ENCODE data around the gene MAPK6.
"Not testable (repeated sequence)": the region's sequence is repeated elsewhere in the genome, so short reads cannot be mapped to it uniquely, and the experiment has no call there.

The MAPK6 gene

DNA sequence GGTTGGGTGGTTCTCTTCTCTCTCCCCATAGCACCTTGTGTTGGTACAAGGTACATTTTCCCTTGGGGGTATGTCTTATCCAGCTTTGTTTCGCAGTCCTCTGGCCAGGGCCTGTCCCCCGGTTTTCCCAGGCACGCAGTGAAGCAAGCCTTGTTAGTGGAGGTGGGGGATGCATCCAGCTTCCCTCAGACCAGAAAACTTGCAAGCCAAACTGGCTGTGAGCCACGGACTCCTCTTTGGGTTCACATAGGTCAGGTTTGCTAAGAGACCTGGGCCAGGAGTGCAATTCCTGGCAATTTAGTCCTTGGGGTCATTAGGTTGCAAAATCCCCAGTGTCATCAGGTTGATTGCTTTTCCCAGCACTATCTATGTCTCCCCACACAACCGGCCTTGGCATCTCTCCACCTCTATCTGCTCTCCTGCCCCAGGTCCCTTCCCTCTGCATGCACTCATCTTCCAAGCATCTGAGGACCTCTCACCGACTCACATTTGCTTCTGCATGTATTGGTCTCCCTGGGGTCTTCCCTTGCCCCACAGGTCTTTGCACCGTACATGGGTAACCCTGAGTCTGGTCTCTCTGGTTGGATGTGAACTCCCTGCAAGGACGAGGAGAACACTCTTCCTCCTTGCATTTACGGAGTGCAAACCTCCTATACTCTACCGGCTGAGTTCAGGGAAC is 59.3 kb downstream of the MAPK6 start:
- Mint-ChIP-seq H3K4me1 (ENCODE audit: low read depth) (peaks cover 20% of the 10 kb centered on the region), H3K27me3 (no peaks in the 10 kb centered on the region), H3K4me3 (no peak overlapping the region), H3K27ac (no peak overlapping the region), H3K36me3 (ENCODE audit: low read depth) (no peaks in the 10 kb centered on the region), H3K9me3 (no peaks in the 10 kb centered on the region)

DNA sequence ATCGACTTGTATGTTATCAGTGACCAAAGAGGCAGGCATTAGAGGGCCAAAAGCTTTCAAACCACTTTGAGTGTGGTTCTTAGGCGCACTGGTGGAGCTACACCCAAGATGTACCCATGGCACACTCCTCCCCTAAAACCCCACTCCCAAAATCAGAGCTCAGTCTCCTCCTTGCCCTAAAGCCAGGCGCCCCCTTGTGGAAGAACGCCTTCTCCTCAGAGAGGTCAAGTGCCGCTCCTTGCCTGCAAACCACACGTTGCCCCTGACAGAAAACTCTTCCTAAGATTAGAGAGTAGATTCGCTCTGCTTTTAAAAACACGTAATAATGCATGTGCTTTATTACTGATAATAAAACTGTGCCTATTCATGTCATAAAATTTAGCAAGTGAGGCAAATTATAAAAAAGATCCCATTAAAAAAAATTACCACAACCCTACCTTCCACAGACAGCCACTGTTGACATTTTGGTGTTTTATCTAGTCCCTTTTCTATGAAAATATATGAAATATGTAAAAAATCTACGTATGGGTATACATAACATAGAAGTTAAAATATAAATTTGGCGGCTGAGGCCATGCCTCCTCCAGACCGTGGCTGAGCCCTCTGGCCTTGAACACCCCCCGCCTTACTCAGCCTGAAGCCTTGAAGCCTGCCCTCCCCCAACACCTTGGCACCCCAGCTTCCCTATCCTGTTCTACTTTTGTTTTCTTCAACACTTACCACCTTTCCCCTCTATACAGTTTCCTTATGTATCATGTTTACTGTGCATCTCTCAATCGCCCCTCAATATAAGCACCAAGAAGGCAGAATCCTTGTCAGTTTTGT is 60.1 kb downstream of the MAPK6 start:
- no peak overlapping the region for H3K4me3 Mint-ChIP-seq
- no peaks in the 10 kb centered on the region for H3K9me3 Mint-ChIP-seq
- no peaks in the 10 kb centered on the region for H3K36me3 Mint-ChIP-seq (ENCODE audit: low read depth)
- peaks cover 20% of the 10 kb centered on the region for H3K4me1 Mint-ChIP-seq (ENCODE audit: low read depth)
- H3K27ac Mint-ChIP-seq = no peak overlapping the region
- H3K27me3 Mint-ChIP-seq = no peaks in the 10 kb centered on the region

DNA sequence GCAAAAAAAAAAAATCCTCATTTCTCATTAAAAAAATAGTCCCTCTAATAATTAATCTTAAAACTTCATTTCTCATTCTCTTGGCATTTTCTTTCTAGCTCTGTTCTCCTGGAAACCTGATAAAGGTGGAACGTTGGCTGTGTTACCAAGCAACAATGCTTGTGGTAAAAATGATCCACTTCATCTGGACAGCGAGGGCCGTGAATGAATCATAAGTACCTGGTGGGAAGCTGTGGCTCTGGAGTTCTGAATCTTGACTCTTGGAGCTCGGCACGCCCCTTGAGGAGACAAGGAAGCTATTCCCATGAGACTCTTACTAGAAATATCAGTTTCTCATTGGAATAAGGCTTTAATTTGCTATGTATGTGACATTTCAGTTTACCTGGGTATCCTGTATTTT is 61.0 kb downstream of the MAPK6 start:
- H3K27me3 Mint-ChIP-seq = no peaks in the 10 kb centered on the region
- H3K9me3 Mint-ChIP-seq = no peaks in the 10 kb centered on the region
- H3K27ac Mint-ChIP-seq = no peak overlapping the region
- no peaks in the 10 kb centered on the region for H3K36me3 Mint-ChIP-seq (ENCODE audit: low read depth)
- H3K4me1 Mint-ChIP-seq (ENCODE audit: low read depth) = peaks cover 20% of the 10 kb centered on the region
- no peak overlapping the region for H3K4me3 Mint-ChIP-seq

DNA sequence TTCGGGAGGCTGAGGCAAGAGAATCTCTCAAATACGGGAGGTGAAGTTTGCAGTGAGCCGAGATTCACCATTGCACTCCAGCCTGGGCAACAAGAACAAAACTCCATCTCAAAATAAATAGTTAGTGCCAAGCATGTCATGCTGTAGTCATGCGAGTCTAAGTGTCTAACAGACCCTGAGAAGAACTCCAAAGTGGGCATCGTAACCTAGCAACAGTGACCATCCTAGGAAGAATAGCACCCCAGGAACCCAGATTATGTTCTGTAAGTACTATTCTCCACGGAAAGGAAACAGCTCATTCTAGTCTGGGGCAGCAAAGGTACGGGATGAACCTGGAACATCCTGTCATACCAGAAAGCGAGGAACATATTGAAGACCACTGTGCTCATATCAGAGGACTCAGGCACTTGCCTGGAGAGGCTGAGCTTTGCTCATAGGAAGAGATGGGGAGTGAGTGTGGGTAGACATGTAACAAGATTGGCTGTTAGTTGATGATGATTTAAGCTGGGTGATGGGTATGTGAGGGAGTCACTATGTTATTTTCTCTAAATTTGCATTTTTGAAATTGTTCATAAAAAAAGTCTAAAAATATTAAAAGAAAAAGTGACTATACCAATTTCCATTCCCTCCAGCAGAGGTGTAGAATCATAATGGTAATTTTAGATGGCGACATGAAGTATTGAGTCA is 61.8 kb downstream of the MAPK6 start:
- Mint-ChIP-seq H3K4me1 (ENCODE audit: low read depth) (peaks cover 20% of the 10 kb centered on the region), H3K4me3 (no peak overlapping the region), H3K27ac (no peak overlapping the region), H3K27me3 (no peaks in the 10 kb centered on the region), H3K36me3 (ENCODE audit: low read depth) (no peaks in the 10 kb centered on the region), H3K9me3 (no peaks in the 10 kb centered on the region)

DNA sequence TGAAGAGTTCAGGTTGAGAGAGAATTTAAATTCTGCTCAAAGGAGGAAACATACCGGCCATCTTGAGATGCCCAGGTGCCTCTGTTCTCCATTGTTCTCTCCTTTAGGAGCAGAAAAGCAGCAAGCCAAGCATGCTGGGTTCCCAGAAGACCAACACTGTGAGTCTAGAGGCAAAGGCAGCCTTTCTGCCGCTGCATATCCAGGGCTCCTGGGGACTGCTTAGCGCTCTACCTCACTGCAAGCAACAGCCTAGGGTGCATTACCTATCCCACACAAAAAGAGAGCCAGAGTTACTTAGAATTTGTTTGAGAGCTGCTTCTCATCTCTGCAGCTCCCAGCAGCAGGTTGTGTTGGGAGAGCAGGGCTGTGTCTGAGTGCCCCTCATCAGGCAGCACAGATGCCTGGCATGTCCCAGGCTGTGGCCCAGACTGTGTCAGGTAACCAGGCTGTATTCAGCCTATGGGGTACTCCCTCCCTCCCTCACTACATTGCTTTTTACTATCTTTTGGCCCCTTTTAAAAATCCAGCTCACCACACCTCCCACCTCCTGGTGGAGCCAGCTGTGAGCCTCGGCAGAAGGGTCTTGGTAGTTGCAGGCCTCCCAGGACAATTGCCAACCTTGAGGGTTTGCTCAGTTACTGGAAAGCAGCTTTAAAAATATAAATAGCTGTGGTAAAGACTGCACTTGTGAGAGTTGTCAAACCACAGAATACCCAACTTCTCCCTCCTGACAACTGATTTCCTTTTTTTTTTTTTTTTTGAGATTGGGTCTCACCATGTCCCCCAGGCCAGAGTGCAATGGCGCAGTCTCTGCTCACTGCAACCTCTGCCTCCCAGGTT is 63.4 kb downstream of the MAPK6 start:
- Mint-ChIP-seq H3K27me3 (no peaks in the 10 kb centered on the region), H3K4me1 (ENCODE audit: low read depth) (peaks cover 20% of the 10 kb centered on the region), H3K9me3 (no peaks in the 10 kb centered on the region), H3K27ac (no peak overlapping the region), H3K36me3 (ENCODE audit: low read depth) (no peaks in the 10 kb centered on the region), H3K4me3 (no peak overlapping the region)

DNA sequence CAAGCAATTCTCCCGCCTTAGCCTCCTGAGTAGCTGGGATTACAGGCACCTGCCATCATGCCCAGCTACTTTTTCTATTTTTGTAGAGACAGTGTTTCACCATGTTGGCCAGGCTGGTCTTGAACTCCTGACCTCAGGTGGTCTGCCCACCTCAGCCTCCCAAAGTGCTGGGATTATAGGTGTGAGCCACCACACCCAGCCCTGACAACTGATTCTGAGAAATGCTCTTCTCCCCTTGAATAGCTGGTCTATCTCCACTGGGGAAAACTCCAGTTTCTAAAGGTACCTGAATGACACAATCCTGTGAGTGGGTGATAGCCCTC is 64.0 kb downstream of the MAPK6 start:
- not testable (repeated sequence) for H3K36me3 Mint-ChIP-seq (ENCODE audit: low read depth); H3K4me3 Mint-ChIP-seq; H3K27me3 Mint-ChIP-seq; H3K27ac Mint-ChIP-seq; H3K9me3 Mint-ChIP-seq
- H3K4me1 Mint-ChIP-seq (ENCODE audit: low read depth) = peaks cover 20% of the 10 kb centered on the region

DNA sequence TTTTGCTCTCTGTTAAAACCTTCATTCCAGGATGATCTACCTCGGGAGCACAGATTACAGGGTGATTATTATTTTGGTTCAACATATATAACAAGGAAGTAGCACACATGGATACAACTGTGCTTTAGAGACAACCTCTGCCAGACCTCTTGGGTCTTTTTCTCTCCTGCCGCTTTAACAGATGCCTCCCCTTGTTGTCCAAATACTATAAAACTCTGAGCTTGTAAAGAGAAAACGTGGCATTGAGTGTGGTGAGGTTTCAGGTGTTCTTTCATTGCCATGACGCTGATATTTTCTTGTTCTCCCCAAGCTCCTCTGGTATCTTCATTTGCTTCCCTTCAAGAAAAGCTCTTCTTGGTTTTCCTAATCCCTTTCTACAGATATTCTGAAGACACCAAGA is 64.6 kb downstream of the MAPK6 start:
- Mint-ChIP-seq H3K4me1 (ENCODE audit: low read depth) (peaks cover 19% of the 10 kb centered on the region), H3K9me3 (no peaks in the 10 kb centered on the region), H3K27ac (no peak overlapping the region), H3K4me3 (no peak overlapping the region), H3K36me3 (ENCODE audit: low read depth) (no peaks in the 10 kb centered on the region), H3K27me3 (no peaks in the 10 kb centered on the region)

DNA sequence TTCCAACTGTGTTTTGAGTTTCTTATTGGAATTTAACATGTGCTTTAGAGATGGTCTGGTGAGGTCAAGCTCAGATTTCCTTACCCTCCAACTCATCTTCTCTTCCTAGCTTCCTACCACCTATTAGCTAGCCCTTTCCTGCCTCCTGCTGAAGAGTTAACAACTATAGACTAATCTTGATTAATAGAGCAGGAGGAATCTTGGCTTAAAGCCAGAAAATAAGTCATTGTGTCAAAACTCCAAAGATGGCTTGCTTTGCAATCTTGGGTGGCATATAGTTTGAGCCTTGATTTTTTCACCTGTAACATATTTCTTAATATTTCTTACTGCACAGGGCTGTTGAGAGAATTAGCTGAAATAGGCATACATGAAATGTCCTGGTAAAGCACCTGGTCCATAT is 66.3 kb downstream of the MAPK6 start:
- peaks cover 7% of the 10 kb centered on the region for H3K9me3 Mint-ChIP-seq

DNA sequence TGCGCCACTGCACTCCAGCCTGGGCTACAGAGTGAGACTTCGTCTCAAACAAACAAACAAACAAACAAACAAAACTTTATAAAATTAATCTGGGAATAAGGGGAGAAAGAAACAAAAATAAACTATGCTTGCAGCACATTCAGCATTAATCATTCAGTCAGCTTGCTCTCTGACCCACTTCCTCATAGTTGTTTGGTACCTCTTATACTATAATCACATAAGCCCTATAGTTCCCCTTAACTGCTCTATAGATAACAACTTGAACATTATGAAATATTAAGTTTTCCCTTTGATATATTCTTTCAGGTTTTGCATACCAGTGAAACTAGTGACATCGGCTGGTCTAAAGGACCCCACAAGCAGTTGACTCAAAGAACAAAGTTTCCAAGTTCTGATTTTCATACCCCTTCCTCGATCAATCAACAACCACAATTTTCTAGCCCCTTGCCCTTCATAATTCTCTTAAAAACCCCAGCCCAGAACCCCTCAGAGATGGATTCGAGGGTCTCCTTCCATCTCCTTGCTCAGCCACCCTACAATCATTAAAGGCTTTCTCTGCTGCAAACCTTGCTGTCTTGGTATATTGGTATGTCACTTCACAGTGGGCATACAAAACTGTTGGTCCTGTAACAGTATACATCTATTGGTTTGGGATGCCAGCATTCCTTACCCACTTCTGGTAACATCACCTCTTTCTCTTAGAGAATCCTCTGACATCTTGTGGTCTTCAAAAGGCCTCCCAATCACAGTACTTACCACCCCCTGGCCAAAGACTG is 67.2 kb downstream of the MAPK6 start:
- Mint-ChIP-seq H3K9me3 (peaks cover 8% of the 10 kb centered on the region), H3K4me1 (ENCODE audit: low read depth) (peaks cover 14% of the 10 kb centered on the region), H3K27ac (no peak overlapping the region), H3K27me3 (no peaks in the 10 kb centered on the region), H3K36me3 (ENCODE audit: low read depth) (peaks cover 9% of the 10 kb centered on the region), H3K4me3 (no peak overlapping the region)

More for the DNA sequence above, 66.3 kb downstream of the MAPK6 start:
- Mint-ChIP-seq H3K27ac (no peak overlapping the region), H3K4me3 (no peak overlapping the region), H3K27me3 (no peaks in the 10 kb centered on the region), H3K36me3 (ENCODE audit: low read depth) (peaks cover 8% of the 10 kb centered on the region), H3K4me1 (ENCODE audit: low read depth) (peaks cover 14% of the 10 kb centered on the region)

DNA sequence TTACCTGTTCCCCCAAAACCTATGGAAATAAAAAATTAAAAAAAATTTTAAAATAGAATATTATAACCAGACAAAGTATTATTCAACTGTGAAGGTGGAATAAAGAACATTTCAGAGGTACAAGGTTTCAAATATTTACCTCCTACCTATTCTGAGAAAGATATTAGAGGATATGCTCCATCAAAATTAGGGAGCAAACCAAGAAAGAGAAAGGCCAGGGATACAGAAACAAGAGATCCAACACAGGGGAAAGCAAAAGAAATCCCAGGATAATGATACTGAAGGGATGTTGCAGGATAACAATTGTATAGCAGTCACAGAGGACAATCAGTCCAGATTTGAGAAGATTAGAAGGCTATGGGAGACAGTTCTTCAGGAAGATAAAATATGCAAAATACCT is 71.2 kb downstream of the MAPK6 start:
- Mint-ChIP-seq H3K4me3 (no peak overlapping the region), H3K27ac (no peak overlapping the region), H3K4me1 (ENCODE audit: low read depth) (no peaks in the 10 kb centered on the region)

DNA sequence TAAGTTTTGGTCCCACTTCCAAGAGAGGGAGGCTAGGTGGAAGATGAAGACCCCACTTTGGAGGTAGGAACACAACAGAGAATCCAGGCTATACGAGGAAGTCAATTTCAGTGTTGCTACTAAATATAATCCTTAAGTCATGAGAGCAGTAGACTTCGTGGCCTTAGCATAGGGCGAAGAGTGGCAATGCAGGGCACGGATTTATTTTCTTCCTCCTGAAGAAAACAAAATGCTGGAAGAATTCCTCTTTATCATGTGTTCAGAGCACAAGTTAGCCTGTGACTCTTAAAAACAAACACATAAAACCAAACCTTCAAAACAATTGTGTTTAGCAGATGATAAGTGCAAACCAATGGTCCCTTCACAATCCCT is 74.1 kb downstream of the MAPK6 start:
- H3K4me3 Mint-ChIP-seq = no peak overlapping the region

More for the DNA sequence above, 71.2 kb downstream of the MAPK6 start:
- Mint-ChIP-seq H3K9me3 (peaks cover 8% of the 10 kb centered on the region), H3K27me3 (no peaks in the 10 kb centered on the region), H3K36me3 (ENCODE audit: low read depth) (peaks cover 9% of the 10 kb centered on the region)

DNA sequence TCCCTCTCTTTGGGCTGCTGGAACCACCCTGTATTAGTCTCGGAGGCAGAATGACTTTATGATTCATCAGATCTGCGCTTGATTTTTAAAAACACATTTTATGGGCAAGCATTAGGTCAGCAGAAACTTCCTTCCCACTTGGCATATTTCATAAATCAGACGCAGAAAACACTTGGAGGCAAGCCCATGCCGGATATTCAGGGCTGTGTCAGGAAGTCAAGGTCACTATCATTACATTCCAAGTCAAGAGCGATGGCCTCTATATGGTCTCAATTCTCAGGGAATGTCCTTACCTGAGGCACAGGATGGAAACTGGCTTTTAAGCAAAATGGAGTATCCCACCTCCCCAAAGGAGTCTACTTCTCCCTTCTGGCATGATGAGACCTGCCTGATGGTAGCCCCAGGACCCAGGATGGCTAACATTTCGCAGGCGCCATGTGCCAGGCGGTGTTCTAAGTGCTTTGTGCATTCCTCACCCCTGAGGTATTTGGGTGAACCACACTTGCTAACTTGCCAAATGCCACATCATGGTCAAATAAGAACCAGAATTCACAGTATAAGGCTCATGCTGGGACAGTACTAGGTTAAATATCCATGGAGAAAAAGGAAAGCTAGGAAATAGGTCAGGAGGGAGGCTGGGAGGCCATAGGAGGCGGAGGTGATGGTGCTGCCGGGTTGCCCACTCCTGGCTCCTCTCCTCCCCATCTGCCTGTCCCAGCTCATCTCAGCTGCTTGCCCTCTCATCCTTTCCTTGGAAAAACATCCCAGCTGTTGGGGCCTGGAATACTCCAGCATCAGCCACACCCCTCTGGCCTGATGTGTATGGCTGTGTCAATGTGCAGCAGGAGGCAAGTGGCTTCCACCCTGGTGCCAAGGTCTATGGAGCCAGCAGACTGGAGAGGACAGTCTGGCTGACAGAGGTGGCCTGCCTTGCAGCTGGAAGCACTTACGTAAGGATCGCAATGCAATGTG is 74.8 kb downstream of the MAPK6 start:
- H3K36me3 Mint-ChIP-seq (ENCODE audit: low read depth) = peaks cover 9% of the 10 kb centered on the region
- H3K27me3 Mint-ChIP-seq = no peaks in the 10 kb centered on the region
- H3K9me3 Mint-ChIP-seq = peaks cover 8% of the 10 kb centered on the region
- H3K4me3 Mint-ChIP-seq = no peak overlapping the region
- no peak overlapping the region for H3K27ac Mint-ChIP-seq
- no peaks in the 10 kb centered on the region for H3K4me1 Mint-ChIP-seq (ENCODE audit: low read depth)

More for the DNA sequence above, 74.1 kb downstream of the MAPK6 start:
- Mint-ChIP-seq H3K27ac (no peak overlapping the region), H3K36me3 (ENCODE audit: low read depth) (peaks cover 9% of the 10 kb centered on the region), H3K9me3 (peaks cover 8% of the 10 kb centered on the region), H3K4me1 (ENCODE audit: low read depth) (no peaks in the 10 kb centered on the region), H3K27me3 (no peaks in the 10 kb centered on the region)

DNA sequence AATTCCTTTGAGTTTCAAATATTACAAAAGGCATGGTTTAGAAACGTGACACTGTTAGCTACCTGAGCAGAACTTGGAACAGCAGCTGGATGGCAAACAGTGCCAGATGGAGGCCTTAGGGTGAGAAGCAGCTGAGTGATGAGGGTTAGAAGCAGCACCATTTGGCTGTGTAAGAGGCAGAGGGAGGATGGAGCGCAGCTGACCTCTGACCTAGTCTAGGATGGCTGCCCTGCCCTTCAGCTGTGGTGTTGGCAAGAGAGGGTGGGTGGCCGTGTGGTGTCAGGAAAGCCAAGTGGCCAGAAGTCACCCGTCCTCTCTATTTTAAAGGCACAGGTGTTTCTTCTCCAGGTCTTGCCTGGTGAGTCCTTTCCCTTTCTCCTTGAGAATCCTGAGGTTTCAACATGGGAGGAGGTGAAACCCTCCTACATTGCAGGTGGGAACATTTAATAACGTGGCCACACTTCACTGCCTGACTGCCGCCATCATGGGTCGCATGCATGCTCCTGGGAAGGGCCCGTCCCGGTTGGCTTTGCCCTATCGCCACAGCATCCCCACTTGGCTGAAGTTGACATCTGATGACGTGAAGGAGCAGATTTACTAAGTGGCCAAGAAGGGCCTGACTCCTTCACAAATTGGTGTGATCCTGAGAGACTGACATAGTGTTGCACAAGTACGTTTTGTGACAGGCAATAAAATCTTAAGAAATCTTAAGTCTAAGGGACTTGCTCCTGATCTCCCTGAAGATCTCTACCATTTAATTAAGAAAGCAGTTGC is 76.0 kb downstream of the MAPK6 start:
- H3K4me3 Mint-ChIP-seq = no peak overlapping the region
- no peaks in the 10 kb centered on the region for H3K4me1 Mint-ChIP-seq (ENCODE audit: low read depth)
- H3K27ac Mint-ChIP-seq = no peak overlapping the region
- peaks cover 3% of the 10 kb centered on the region for H3K36me3 Mint-ChIP-seq (ENCODE audit: low read depth)
- no peaks in the 10 kb centered on the region for H3K27me3 Mint-ChIP-seq
- peaks cover 4% of the 10 kb centered on the region for H3K9me3 Mint-ChIP-seq

All from stimulated activated naive CD8-positive, alpha-beta T cell treated with anti-CD3 and anti-CD28 coated beads, Interleukin-15, Interleukin-2, amounts not matched to agents 100 ng/mL and 50 ng/mL, for 24 hours (primary cell).